Gastrocnemius medialis (tissue), 4 donors: Measurements from ENCODE around the gene TSPAN14. TPM values are rescaled to one million over a fixed set of nuclear protein-coding genes. Genes with fewer than 3 reads are reported as not detected.

Experiments used
- ATAC-seq, 2 donors: fragments of 150-250 bp; one replicate each; pipeline ENCODE4 v1.9.1; 2016
- DNase-seq, 2 donors: peaks; one replicate each; pipeline ENCODE4 v3.0.0-alpha.2; 2019
- H3K27ac ChIP-seq, 4 donors: fragments of 200-600 bp; sonication (generic); 1 replicate in 1 of 4; 2 replicates in 3 of 4; pipeline ENCODE4 v1.5.1; 2016 to 2018; ENCODE audit warnings: mild to moderate bottlenecking in 2 of 4, moderate library complexity in 1 of 4
- H3K27me3 ChIP-seq, 3 donors: fragments of 200-600 bp; sonication (generic) in 2 of 3; 1 replicate in 1 of 3; 2 replicates in 2 of 3; pipeline versions ENCODE4 v1.5.1 to v1.6.0; 2016 to 2019; ENCODE audit warnings: mild to moderate bottlenecking in 1 of 3, moderate library complexity in 1 of 3
- H3K36me3 ChIP-seq, 2 donors: fragments of 200-600 bp; sonication (generic) in 1 of 2; one replicate each; pipeline ENCODE4 v1.5.1; 2017 to 2018
- H3K4me1 ChIP-seq, 2 donors: fragments of 200-600 bp; sonication (generic) in 1 of 2; one replicate each; pipeline ENCODE4 v1.5.1; 2016 to 2017; ENCODE audit warnings: mild to moderate bottlenecking in 2 of 2
- H3K4me3 ChIP-seq, 4 donors: fragments of 200-600 bp; sonication (generic) in 3 of 4; 1 replicate in 1 of 4; 2 replicates in 3 of 4; pipeline ENCODE4 v1.5.1; 2016 to 2019; ENCODE audit warnings: mild to moderate bottlenecking in 2 of 4
- H3K9me3 ChIP-seq, 3 donors: fragments of 200-600 bp; sonication (generic) in 2 of 3; 1 replicate in 1 of 3; 2 replicates in 2 of 3; pipeline ENCODE4 v1.5.1; 2016 to 2019
- CTCF ChIP-seq, 5 experiments: fragments of 450-650 bp in 3 of 5; fragments of 200-600 bp in 2 of 5; sonication (generic) in 2 of 5; IDR thresholded peaks in 4 of 5; conservative IDR thresholded peaks in 1 of 5; 1 replicate in 4 of 5; 2 replicates in 1 of 5; pipeline ENCODE4 v1.5.1; 2016 to 2019; ENCODE audit warnings: antibody characterized with exemption in 5 of 5, mild to moderate bottlenecking in 3 of 5, moderate library complexity in 3 of 5
- POLR2A ChIP-seq, 2 donors: fragments of 450-650 bp; IDR thresholded peaks; one replicate each; pipeline ENCODE4 v1.6.1; 2017; ENCODE audit warnings: antibody characterized with exemption in 2 of 2, mild to moderate bottlenecking in 2 of 2, moderate library complexity in 2 of 2
- in situ Hi-C, 4 donors: fragments of 200-750 bp; cut with MboI; loops; one replicate each; pipeline versions ENCODE4 v1.15.0 to v1.8.0; 2017; ENCODE audit warnings: low sequenced_read_pairs in 4 of 4
- intact Hi-C: fragments of 100-400 bp; cut with DNase I; formaldehyde crosslinking; loops from one replicate; pipeline ENCODE4 v1.15.1; 2023; ENCODE audit warnings: low total_unique reads
- total RNA-seq, 4 donors: library from RNA; depleted of rRNA; stranded (reverse); fragments of >200 nt; gene quantifications; one replicate each; pipeline versions ENCODE4 v1.1.0 to v1.2.3, GENCODE V29; 2016

TSPAN14 gene
- total RNA-seq, 4 donors from 2014 or later: 22.6 to 29.3 (median 26.9) TPM

GRCh38 chr10:80569131-80569895 lies 115.2 kb downstream of the TSPAN14 start:
- no peak for ATAC-seq
- no peak for DNase-seq
- Histone ChIP-seq H3K27me3 (no peaks in the 10 kb centered on the region), H3K27ac (no peak overlapping the region), H3K9me3 (no peaks in the 10 kb centered on the region), H3K4me1 (no peaks in the 10 kb centered on the region), H3K4me3 (no peak overlapping the region), H3K36me3 (no peaks in the 10 kb centered on the region)
- in situ Hi-C loops (no loop called here), intact Hi-C loops (no loop called here)
- no peak for TF ChIP-seq POLR2A (IDR thresholded peaks at IDR 0.05)
- TF ChIP-seq CTCF (IDR thresholded peaks at IDR 0.05 in 4 of 5, conservative IDR thresholded peaks at IDR 0.05 in 1 of 5): no peak

- no peaks in the 10 kb centered on the region for H3K9me3 ChIP-seq
- no peak for ATAC-seq
- no peaks in the 10 kb centered on the region for H3K27me3 ChIP-seq
- H3K4me3 ChIP-seq: no peak overlapping the region
- no peaks in the 10 kb centered on the region for H3K4me1 ChIP-seq
- H3K27ac ChIP-seq: no peak overlapping the region
- TF ChIP-seq POLR2A (IDR thresholded peaks at IDR 0.05): no peak
- in situ Hi-C loops (no loop called here), intact Hi-C loops (no loop called here)
- no peak for DNase-seq
- no peaks in the 10 kb centered on the region for H3K36me3 ChIP-seq
Observed at GRCh38 chr10:80571352-80571751, 117.2 kb downstream of the TSPAN14 start.

- no peaks in the 10 kb centered on the region for H3K27me3 ChIP-seq
- ATAC-seq: no peak
- DNase-seq: no peak
- H3K36me3 ChIP-seq: no peaks in the 10 kb centered on the region
- no peak overlapping the region for H3K4me3 ChIP-seq
- in situ Hi-C loops: no loop called here
- TF ChIP-seq POLR2A (IDR thresholded peaks at IDR 0.05): no peak
- TF ChIP-seq CTCF (IDR thresholded peaks at IDR 0.05 in 4 of 5, conservative IDR thresholded peaks at IDR 0.05 in 1 of 5): no peak
- intact Hi-C loops: no loop called here
- no peaks in the 10 kb centered on the region for H3K4me1 ChIP-seq
- H3K27ac ChIP-seq: no peak overlapping the region
- H3K9me3 ChIP-seq: no peaks in the 10 kb centered on the region
Observed at GRCh38 chr10:80579181-80579763, 125.2 kb downstream of the TSPAN14 start.

- no peak overlapping the region for H3K27ac ChIP-seq
- TF ChIP-seq CTCF (IDR thresholded peaks at IDR 0.05 in 4 of 5, conservative IDR thresholded peaks at IDR 0.05 in 1 of 5): no peak
- no peaks in the 10 kb centered on the region for H3K9me3 ChIP-seq
- no peaks in the 10 kb centered on the region for H3K36me3 ChIP-seq
- no peak for DNase-seq
- H3K4me3 ChIP-seq: no peak overlapping the region
- in situ Hi-C loops: no loop called here
- H3K4me1 ChIP-seq: no peaks in the 10 kb centered on the region
- no peaks in the 10 kb centered on the region for H3K27me3 ChIP-seq
- intact Hi-C loops: no loop called here
- no peak for ATAC-seq
Observed at GRCh38 chr10:80579849-80580637, 125.9 kb downstream of the TSPAN14 start.
